ENCODE measurements around the gene C18orf54. TPM values are rescaled to one million over a fixed set of nuclear protein-coding genes. Genes with fewer than 3 reads are reported as not detected.
"Not testable (repeated sequence)": the region's sequence is repeated elsewhere in the genome, so short reads cannot be mapped to it uniquely, and the experiment has no call there.

Gene C18orf54
- polyA plus RNA-seq (ENCODE audit: insufficient read length in 12 of 12): 10 to 100 TPM in 1 of 12 donors, 1 to 10 TPM in 10, not detected in 1; 4.1 to 10.8 (median 7.3) TPM
- long read RNA-seq, donor 1, partial matches to known transcripts: 5 of 5 reads
- long read RNA-seq, donor 1, other reads (novel, unspliced or antisense): 0 of 5 reads
- long read RNA-seq, donor 2, full-length matches to known transcripts: 1 of 1 reads
- long read RNA-seq, donor 2, partial matches to known transcripts: 0 of 1 reads
- long read RNA-seq, donor 2, other reads (novel, unspliced or antisense): 0 of 1 reads
- long read RNA-seq, donor 3, partial matches to known transcripts: 0 of 1 reads
- long read RNA-seq, donor 3, other reads (novel, unspliced or antisense): 0 of 1 reads
- long read RNA-seq, donor 4: 0 reads
- long read RNA-seq, donor 5, partial matches to known transcripts: 0 of 1 reads
- long read RNA-seq, donor 5, other reads (novel, unspliced or antisense): 0 of 1 reads
- long read RNA-seq, donor 6: 0 reads
- long read RNA-seq, donor 7, partial matches to known transcripts: 0 of 1 reads
- long read RNA-seq, donor 7, other reads (novel, unspliced or antisense): 0 of 1 reads
- long read RNA-seq, donor 8, full-length matches to known transcripts: 2 of 7 reads
- long read RNA-seq, donor 8, partial matches to known transcripts: 5 of 7 reads
- long read RNA-seq, donor 8, other reads (novel, unspliced or antisense): 0 of 7 reads
- long read RNA-seq, donor 9: 0 reads
- long read RNA-seq, donor 10: 0 reads
- long read RNA-seq, donor 11, full-length matches to known transcripts: 2 of 2 reads
- long read RNA-seq, donor 11, partial matches to known transcripts: 0 of 2 reads
- long read RNA-seq, donor 11, other reads (novel, unspliced or antisense): 0 of 2 reads

GRCh38 chr18:54357660-54358494 is at the start of gene C18orf54, which contains the start of gene STARD6:
Gene C18orf54 (plus strand): TSS chr18:54357906. CDS start chr18:54360573, 2,667 bp downstream.
Gene STARD6 (minus strand): TSS chr18:54357858. CDS start chr18:54354573, 3,285 bp downstream.
- peak; percentile 94 for DNase-seq

- DNase-seq: not testable (repeated sequence)
These were observed 48.1 kb upstream of the C18orf54 start for GRCh38 chr18:54309564-54309963.

GRCh38 chr18:54316071-54316820 is 41.5 kb upstream of the C18orf54 start:
- no peak for DNase-seq

GRCh38 chr18:54323561-54323960 is 34.1 kb upstream of the C18orf54 start:
- DNase-seq: no peak

- DNase-seq: no peak
These were observed 33.7 kb upstream of the C18orf54 start for GRCh38 chr18:54323970-54324369.

GRCh38 chr18:54327818-54328217 is 29.9 kb upstream of the C18orf54 start:
- DNase-seq: no peak

GRCh38 chr18:54329787-54330186 is 27.9 kb upstream of the C18orf54 start:
- no peak for DNase-seq

- DNase-seq: no peak
These were observed 26.7 kb upstream of the C18orf54 start for GRCh38 chr18:54330768-54331548.

- no peak for DNase-seq
These were observed 22.0 kb upstream of the C18orf54 start for GRCh38 chr18:54335638-54336173.

- DNase-seq: no peak
These were observed 19.5 kb upstream of the C18orf54 start for GRCh38 chr18:54338230-54338629.

- no peak for DNase-seq
These were observed 6.5 kb upstream of the C18orf54 start for GRCh38 chr18:54351186-54351585.

GRCh38 chr18:54357082-54357659 is 535 bp upstream of the C18orf54 start:
- DNase-seq: no peak

GRCh38 chr18:54358495-54359040 is 862 bp downstream of the C18orf54 start:
- DNase-seq: no peak

- peak; percentile 0 for DNase-seq
These were observed 1.5 kb downstream of the C18orf54 start for GRCh38 chr18:54359233-54359632.

GRCh38 chr18:54360406-54360805 is 2.7 kb downstream of the C18orf54 start:
- no peak for DNase-seq

- no peak for DNase-seq
These were observed 20.4 kb downstream of the C18orf54 start for GRCh38 chr18:54378057-54378456.

- DNase-seq: no peak
These were observed 23.9 kb downstream of the C18orf54 start for GRCh38 chr18:54381640-54382039.

- DNase-seq: no peak
These were observed 24.4 kb downstream of the C18orf54 start for GRCh38 chr18:54382076-54382475.

- no peak for DNase-seq
These were observed 25.1 kb downstream of the C18orf54 start for GRCh38 chr18:54382733-54383252.
